Rectal smooth muscle tissue (tissue), 1 donor: Measurements from ENCODE around the gene AVL9.
"Not testable (repeated sequence)": the region's sequence is repeated elsewhere in the genome, so short reads cannot be mapped to it uniquely, and the experiment has no call there.

Experiments used
- H3K27ac ChIP-seq: one replicate; pipeline ENCODE4 v1.7.0; 2013; ENCODE audit warnings: low read depth, low read length, inconsistent platforms
- H3K27me3 ChIP-seq: one replicate; pipeline ENCODE4 v1.7.0; 2013; ENCODE audit warnings: low read length; ENCODE audit not compliant: control insufficient read depth, insufficient read depth
- H3K36me3 ChIP-seq: one replicate; pipeline ENCODE4 v1.7.0; 2013; ENCODE audit warnings: low read length; ENCODE audit not compliant: control insufficient read depth, insufficient read depth
- H3K4me1 ChIP-seq: one replicate; pipeline ENCODE4 v1.7.0; 2013; ENCODE audit warnings: low read length; ENCODE audit not compliant: control insufficient read depth, insufficient read depth
- H3K4me3 ChIP-seq: one replicate; pipeline ENCODE4 v1.7.0; 2013; ENCODE audit warnings: low read length
- H3K9ac ChIP-seq: one replicate; pipeline ENCODE4 v1.7.0; 2013; ENCODE audit warnings: low read length

Gene AVL9

DNA sequence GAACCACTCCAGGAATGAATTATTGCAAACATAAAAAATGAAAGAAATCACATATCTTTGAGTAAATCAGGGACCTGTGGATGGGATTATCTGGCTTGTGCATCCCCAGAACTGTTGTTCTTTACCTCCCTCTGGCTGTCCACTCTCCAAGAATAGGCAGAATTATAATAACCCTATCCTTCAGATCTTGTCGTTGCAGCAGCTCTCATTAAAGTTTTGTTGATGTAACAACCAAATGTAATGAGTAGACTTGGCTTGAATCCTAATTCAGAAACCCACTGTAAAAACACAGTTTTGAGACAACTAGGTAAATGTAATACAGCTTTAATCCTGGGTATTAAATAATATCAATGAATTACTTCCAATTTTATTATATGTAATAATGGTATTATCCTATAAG, 21.3 kb upstream of the AVL9 start:
- Histone ChIP-seq H3K4me1 (no peaks in the 10 kb centered on the region), H3K4me3 (no peak overlapping the region), H3K27me3 (no peaks in the 10 kb centered on the region), H3K36me3 (no peaks in the 10 kb centered on the region), H3K9ac (no peak overlapping the region), H3K27ac (no peak overlapping the region)

DNA sequence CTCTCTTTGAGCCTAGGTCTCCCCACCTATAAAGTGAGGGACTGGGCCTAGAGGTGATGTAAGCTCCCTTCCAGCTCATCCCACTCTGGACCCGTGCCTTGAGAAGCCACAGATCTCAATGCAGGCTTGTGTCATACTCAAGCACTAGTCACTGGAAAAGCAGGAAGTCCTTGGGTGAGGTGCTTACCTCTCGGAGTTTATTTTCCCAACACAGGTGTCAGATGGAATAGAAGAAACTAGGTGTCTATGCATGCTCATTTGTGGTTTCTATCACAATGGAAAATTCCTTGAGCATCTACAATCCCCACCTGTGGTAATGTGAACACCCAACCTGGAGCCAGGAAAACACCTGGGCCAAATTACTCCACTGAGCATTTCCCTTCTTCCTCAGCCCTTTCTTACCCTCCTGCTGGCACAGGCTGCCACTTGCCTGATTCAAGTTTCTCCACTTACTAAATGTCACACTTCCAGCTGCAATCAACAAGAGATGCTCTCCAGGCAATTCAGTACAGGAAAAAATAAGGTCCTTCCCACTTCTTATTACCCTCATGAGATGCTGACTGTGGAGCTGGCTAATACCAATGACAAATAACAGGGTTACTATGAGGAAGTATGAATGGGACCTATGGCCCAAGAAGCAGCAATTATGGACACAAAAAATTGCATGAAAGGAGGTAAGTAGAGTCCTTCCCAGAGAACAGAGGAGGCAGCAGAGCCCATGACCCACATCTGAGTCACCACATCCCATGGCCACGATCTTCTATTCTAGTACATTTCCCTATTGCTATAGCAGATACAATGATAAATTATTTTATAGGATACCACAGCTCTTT, 18.3 kb upstream of the AVL9 start:
- no peak overlapping the region for H3K27ac ChIP-seq
- H3K4me3 ChIP-seq: no peak overlapping the region
- H3K36me3 ChIP-seq: no peaks in the 10 kb centered on the region
- no peaks in the 10 kb centered on the region for H3K27me3 ChIP-seq
- H3K4me1 ChIP-seq: no peaks in the 10 kb centered on the region
- no peak overlapping the region for H3K9ac ChIP-seq

DNA sequence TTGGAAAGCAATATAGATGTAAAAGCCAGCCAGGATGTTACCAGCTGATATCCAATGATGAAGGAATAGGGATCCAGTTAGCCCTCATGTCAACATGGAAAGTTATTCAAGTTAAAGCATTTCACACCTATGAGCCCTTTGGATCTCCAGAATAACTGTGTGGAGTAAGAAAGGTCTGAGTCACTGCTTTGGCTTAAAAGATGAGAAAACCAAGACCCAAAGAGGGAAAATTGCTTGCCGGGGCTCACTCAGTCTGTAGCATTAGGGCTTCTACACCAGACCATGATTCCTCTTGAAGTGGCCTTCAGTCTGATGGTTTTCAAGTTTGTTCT, 17.7 kb upstream of the AVL9 start:
- Histone ChIP-seq H3K9ac (no peak overlapping the region), H3K27me3 (no peaks in the 10 kb centered on the region), H3K27ac (no peak overlapping the region), H3K4me1 (no peaks in the 10 kb centered on the region), H3K4me3 (no peak overlapping the region), H3K36me3 (no peaks in the 10 kb centered on the region)

DNA sequence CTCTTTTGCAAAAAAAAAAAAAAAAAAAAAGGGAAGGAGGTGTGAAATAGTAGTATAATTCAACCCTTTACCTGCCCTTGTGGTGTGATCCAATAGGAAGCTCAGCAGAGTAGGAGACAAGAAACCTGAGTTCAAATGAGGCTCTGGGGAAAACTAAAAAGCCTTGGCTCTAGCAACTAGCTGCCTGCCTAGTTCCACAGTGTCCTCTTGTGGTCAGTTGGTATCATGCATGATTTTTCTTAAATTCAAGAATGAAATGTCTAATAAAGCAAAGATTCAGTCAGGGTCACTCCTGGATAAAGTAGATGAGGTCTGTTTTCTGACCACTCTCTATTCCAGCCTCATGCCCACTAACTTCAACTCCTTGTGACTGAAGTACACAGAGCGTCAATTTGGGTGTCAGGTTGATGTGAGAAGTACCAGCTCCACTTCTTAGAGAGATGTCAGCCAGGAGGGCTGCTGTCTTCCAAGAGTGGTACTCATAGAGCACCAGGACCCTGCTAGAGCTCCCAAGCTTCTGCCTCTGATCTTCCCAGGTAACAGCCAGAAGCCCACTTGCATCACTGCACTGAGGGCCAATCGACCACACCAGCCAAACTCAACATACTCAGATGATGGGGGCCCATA, 15.6 kb upstream of the AVL9 start:
- Histone ChIP-seq H3K36me3 (no peaks in the 10 kb centered on the region), H3K9ac (no peak overlapping the region), H3K27ac (no peak overlapping the region), H3K4me3 (no peak overlapping the region), H3K4me1 (no peaks in the 10 kb centered on the region), H3K27me3 (no peaks in the 10 kb centered on the region)

DNA sequence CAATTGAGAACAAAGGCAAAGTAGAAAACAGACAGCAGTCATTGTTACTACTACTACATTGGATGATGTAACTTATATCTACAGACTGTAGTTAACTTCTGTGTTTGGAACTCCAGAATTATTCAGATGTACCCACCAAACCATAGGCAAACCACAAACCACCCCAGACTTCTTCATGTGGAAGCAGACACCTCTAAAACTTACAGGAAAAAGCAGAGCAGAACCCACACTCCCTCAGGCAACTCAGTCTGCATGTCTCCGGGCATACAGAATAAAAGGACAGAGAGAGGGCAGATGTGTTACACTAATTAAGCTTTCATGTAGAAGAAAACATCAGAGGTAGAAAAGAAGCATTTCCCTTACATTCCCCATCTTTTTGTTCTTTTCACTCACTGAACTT, 14.1 kb upstream of the AVL9 start:
- Histone ChIP-seq H3K4me1 (no peaks in the 10 kb centered on the region), H3K27me3 (no peaks in the 10 kb centered on the region), H3K36me3 (no peaks in the 10 kb centered on the region), H3K27ac (no peak overlapping the region), H3K4me3 (no peak overlapping the region), H3K9ac (no peak overlapping the region)

DNA sequence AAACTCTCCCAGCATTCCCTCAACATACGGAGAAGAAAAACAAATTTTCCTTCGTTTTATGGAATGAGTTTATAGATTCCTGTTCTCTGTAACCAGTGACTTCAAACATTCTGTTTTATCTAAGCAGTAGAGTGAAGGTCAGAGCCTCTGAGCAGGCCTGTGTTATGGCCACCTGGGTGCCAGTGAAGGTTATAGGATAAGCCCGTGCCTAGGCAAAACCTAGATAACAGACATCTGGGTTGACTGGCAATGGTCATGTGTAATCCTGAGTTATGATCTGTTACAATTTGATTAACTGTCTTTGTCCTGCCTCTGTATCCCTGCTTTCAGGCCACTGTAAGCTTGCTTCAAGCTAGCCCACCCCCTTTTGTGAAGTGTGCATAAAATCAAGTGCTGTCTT, 13.4 kb upstream of the AVL9 start:
- Histone ChIP-seq H3K27ac (no peak overlapping the region), H3K4me3 (no peak overlapping the region), H3K36me3 (no peaks in the 10 kb centered on the region), H3K4me1 (no peaks in the 10 kb centered on the region), H3K27me3 (no peaks in the 10 kb centered on the region), H3K9ac (no peak overlapping the region)

DNA sequence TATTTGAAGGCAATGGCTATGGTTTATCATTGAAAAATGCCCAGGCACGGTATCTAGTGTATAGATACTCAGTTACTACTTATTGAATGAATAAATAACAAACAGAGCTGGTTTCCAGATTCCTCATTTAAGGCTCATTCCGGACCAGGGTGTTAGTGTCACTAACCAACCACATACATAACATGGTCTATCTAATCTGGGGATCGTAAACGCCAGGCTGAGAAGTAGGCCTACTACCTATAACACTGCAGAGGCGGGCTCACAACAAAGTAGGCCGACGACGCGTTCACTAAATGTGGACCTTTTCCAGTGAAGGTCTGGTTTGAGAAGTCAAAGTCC, 5.5 kb upstream of the AVL9 start:
- H3K36me3 ChIP-seq: no peaks in the 10 kb centered on the region
- peak overlapping the region; percentile 64 for H3K9ac ChIP-seq
- H3K4me3 ChIP-seq: peak overlapping the region; percentile 94
- peak overlapping the region; percentile 87 for H3K27ac ChIP-seq
- no peaks in the 10 kb centered on the region for H3K27me3 ChIP-seq
- peaks cover 3% of the 10 kb centered on the region for H3K4me1 ChIP-seq

DNA sequence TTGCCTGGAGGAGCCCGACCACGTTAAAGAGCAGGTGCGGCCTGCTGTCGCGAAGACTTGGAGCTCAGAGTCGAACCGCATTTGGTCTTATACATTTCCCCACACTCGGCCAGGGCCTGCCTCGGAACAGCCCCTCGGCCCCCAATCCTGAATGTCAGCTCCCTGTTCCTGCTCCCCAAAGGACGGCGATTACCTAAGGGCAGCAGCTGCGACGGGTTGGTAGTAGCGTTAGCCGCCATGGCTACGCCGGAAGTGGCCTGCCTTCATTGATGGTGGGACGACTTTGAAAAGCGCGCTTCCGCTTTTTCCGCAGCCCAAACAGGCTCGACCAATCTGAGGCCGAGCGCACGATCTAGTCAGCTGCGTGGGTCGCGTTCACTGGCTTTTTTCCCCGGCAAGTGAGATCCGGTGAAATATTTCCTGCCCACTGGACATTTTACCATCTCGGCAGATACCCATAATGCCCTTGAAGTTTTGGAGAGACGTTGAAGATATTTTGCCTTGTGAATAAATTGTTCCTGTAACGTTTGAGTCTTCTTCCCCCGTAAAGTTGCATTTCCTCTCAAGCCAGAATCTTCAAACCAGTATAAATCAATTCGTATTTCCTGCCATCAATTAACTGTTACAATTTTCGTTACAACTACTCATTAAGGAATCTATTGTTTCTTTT, 5.0 kb upstream of the AVL9 start, which contains the start of gene LSM5:
LSM5 (minus strand) TSS at position 254 of the 670 bp plus-strand sequence; CDS start at position 239, 15 bp downstream.
- Histone ChIP-seq H3K9ac (peak within 1 kb of the TSS; percentile 64), H3K36me3 (peaks cover 2% of the 10 kb centered on the region), H3K4me1 (peaks cover 3% of the 10 kb centered on the region), H3K27ac (peak within 1 kb of the TSS; percentile 87), H3K27me3 (no peaks in the 10 kb centered on the region), H3K4me3 (peak within 1 kb of the TSS; percentile 94)

DNA sequence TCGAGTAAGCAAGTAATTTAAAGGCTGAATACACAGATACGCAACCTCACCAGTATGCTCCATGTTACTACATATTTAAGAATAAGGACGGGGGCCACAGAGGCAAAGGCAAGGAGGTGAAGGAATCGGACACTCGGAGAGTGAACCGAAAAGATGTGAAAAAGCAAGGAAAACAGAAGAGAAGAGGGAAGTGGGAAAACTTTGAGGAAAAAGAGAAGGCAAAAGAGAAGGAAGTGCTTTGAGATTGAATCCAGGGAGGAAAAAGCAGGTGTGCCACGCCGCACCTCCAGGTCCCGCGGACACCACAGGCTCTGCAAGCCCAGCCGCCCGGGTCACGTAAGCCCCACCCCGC, 367 bp upstream of the AVL9 start:
- H3K9ac ChIP-seq: peak overlapping the region; percentile 86
- H3K27me3 ChIP-seq: no peaks in the 10 kb centered on the region
- peak overlapping the region; percentile 95 for H3K4me3 ChIP-seq
- H3K27ac ChIP-seq: peak overlapping the region; percentile 87
- no peaks in the 10 kb centered on the region for H3K4me1 ChIP-seq
- peaks cover 2% of the 10 kb centered on the region for H3K36me3 ChIP-seq

DNA sequence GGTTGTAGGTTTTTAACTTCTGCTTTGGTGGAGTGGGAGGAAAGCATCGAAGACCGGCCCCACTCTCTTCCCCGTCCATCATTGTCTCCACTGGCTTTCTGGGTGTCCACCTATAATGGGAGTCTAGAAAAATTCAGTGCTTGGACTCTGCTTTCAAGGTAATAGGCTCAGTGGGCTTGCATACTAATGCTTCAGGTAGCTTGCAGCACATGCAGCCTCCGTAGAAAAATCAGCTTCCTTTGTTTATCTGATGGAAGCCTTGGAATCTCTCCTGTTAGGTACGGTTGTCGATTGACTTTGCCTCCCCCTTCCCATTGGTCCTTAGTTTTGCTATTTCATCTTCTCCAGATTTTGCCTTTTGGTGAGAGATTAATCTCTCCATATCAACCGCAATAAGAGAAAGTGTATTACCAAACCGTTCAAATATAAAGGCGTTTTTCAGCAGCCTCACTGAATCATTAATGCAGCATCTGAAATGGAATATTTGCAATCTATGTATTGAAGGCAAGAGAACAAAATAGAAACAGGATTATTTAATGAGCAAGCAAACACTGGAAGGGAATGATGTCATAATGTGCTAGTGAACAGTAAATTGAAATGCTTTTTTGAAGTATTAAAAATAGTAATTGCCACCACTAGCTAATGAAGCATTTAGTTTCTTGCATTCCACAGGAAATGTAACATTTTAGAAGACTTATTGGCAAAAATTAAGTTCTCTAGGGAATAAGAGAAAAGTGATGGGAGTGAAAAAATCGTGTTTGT, 944 bp downstream of the AVL9 start:
- peak overlapping the region; percentile 98 for H3K9ac ChIP-seq
- H3K4me3 ChIP-seq: peak overlapping the region; percentile 98
- no peaks in the 10 kb centered on the region for H3K4me1 ChIP-seq
- H3K27me3 ChIP-seq: no peaks in the 10 kb centered on the region
- H3K36me3 ChIP-seq: peaks cover 2% of the 10 kb centered on the region
- H3K27ac ChIP-seq: peak overlapping the region; percentile 96

DNA sequence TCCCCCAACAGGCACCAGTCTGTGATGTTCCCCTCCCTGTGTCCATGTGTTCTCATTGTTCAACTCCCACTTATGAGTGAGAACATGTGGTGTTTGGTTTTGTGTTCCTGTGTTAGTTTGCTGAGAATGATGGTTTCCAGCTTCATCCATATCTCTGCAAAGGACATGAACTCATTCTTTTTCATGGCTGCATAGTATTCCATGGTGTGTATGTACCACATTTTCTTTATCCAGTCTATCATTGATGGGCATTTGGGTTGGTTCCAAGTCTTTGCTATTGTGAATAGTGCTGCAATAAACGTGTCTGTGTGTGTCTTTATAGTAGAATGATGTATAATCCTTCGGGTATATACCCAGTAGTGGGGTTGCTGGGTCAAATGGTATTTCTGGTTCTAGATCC, 4.5 kb downstream of the AVL9 start:
- H3K4me3 ChIP-seq, H3K27me3 ChIP-seq, H3K4me1 ChIP-seq, H3K9ac ChIP-seq, H3K27ac ChIP-seq, H3K36me3 ChIP-seq: not testable (repeated sequence)

DNA sequence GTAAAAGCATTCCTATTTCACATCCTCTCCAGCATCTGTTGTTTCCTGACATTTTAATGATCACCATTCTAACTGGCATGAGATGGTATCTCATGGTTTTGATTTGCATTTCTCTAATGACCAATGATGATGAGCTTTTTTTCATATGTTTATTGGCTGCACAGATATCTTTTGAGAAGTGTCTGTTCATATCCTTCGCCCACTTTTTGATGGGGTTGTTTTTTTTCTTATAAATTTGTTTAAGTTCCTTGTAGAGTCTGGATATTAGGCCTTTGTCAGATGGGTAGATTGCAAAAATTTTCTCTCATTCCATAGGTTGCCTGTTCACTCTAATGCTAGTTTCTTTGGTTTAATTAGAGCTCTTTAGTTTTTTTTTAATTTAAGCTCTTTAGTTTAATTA, 4.9 kb downstream of the AVL9 start:
- not testable (repeated sequence) for H3K4me1 ChIP-seq, H3K4me3 ChIP-seq, H3K27ac ChIP-seq, H3K9ac ChIP-seq, H3K36me3 ChIP-seq, H3K27me3 ChIP-seq
